GM12874 (cell line): ENCODE data around the gene MEF2C.

Experiments used
- CTCF ChIP-seq: IDR thresholded peaks from 2 replicates; pipeline ENCODE4 v1.5.1; 2011; ENCODE audit warnings: low read depth, mild to moderate bottlenecking, control low read depth, low read length, moderate library complexity; ENCODE audit not compliant: insufficient read depth

The MEF2C gene

GRCh38 chr5:88687373-88687911 is 195.5 kb downstream of the MEF2C start:
- no peak for TF ChIP-seq CTCF

GRCh38 chr5:88686726-88687125 is 196.3 kb downstream of the MEF2C start:
- TF ChIP-seq CTCF: no peak

- TF ChIP-seq CTCF: no peak
These were observed 197.1 kb downstream of the MEF2C start for GRCh38 chr5:88685591-88686541.

GRCh38 chr5:88683506-88684135 is 199.4 kb downstream of the MEF2C start:
- TF ChIP-seq CTCF: no peak

- TF ChIP-seq CTCF: no peak
These were observed 200.1 kb downstream of the MEF2C start for GRCh38 chr5:88682881-88683361.

- TF ChIP-seq CTCF: no peak
These were observed 200.9 kb downstream of the MEF2C start for GRCh38 chr5:88682131-88682530.

- TF ChIP-seq CTCF: no peak
These were observed 201.7 kb downstream of the MEF2C start for GRCh38 chr5:88681211-88681803.
